K562 (cell line): Measurements from ENCODE around the gene LRRIQ1. TPM values are rescaled to one million over a fixed set of nuclear protein-coding genes. Genes with fewer than 3 reads are reported as not detected.

Source experiments
- ATAC-seq: fragments of 200-7000 bp; cut with Tn5 transposase; 3 replicates; pipeline ENCODE4 v1.9.1; 2020; ENCODE audit warnings: moderate library complexity
- BruUV-seq: library from RNA; stranded (reverse); fragments of 400-500 nt; replicated peaks from 2 replicates; lab custom pipeline; 2021; lab: Mats Ljungman, UMichigan
- CTCF ChIA-PET: fragments of 300-600 bp; formaldehyde crosslinking; extraction: SDS; loops from one replicate; lab custom pipeline; 2021; ENCODE audit warnings: low intra/inter-chr PET ratio; lab: Yijun Ruan, JAX
- POLR2A ChIA-PET: fragments of 300-600, 350-650 bp; sonication (Branson Sonifier 250); formaldehyde crosslinking; extraction: SDS; loops from one replicate; lab custom pipeline; 2021; ENCODE audit warnings: antibody characterized with exemption, inconsistent platforms; lab: Yijun Ruan, JAX
- DNase-seq, 4 experiments: peaks; one replicate each; pipeline versions ENCODE4 v3.0.0 to v3.0.0-alpha.2; 2011 to 2018; ENCODE audit warnings: low spot score in 3 of 4, mixed read lengths in 3 of 4; ENCODE audit errors: extremely low read depth in 1 of 4
- FAIRE-seq: peaks from 2 replicates; lab custom pipeline; 2011; peaks lifted over from hg19 to GRCh38; lab: Jason Lieb, UNC
- H2AFZ ChIP-seq: 2 replicates; pipeline ENCODE4 v1.6.0; 2011; ENCODE audit warnings: low read depth, low read length, control low read depth, inconsistent platforms
- H3K27ac ChIP-seq: fragments of 200-600 bp; 3 replicates; pipeline ENCODE4 v1.8.0; 2011; ENCODE audit warnings: low read depth, mild to moderate bottlenecking, control low read depth, inconsistent platforms, low read length, moderate library complexity, mixed read lengths; ENCODE audit errors: extremely low read depth
- H3K27me3 ChIP-seq, 2 experiments: fragments of 300-600 bp in 1 of 2; 2 replicates in 1 of 2; 3 replicates in 1 of 2; pipeline versions ENCODE4 v1.6.0 to v1.8.0; 2011; ENCODE audit warnings: inconsistent platforms in 2 of 2, low read length in 2 of 2, mild to moderate bottlenecking in 1 of 2, mixed read lengths in 1 of 2, moderate library complexity in 1 of 2; ENCODE audit not compliant: control insufficient read depth in 2 of 2, insufficient read depth in 2 of 2
- H3K36me3 ChIP-seq: fragments of 300-600 bp; 3 replicates; pipeline ENCODE4 v1.8.0; 2011; ENCODE audit warnings: mild to moderate bottlenecking, low read length, inconsistent platforms; ENCODE audit not compliant: control insufficient read depth, insufficient read depth
- H3K4me1 ChIP-seq, 2 experiments: fragments of 200-600 bp in 1 of 2; replicated peaks in 1 of 2; 2 replicates in 1 of 2; 3 replicates in 1 of 2; pipeline versions ENCODE4 v1.5.1 to v1.8.0; 2011; ENCODE audit warnings: inconsistent platforms in 2 of 2, low read length in 2 of 2, mild to moderate bottlenecking in 1 of 2, mixed read lengths in 1 of 2, moderate library complexity in 1 of 2; ENCODE audit not compliant: control insufficient read depth in 2 of 2, insufficient read depth in 2 of 2
- H3K4me2 ChIP-seq: 2 replicates; pipeline ENCODE4 v1.6.1; 2011; ENCODE audit warnings: low read length, control low read depth, inconsistent platforms, mixed read lengths; ENCODE audit not compliant: insufficient read depth
- H3K4me3 ChIP-seq: fragments of 200-600 bp; sonication (generic), shearing (Covaris generic); 2 replicates; pipeline ENCODE4 v1.5.1; 2016; ENCODE audit warnings: control low read depth, inconsistent platforms
- H3K79me2 ChIP-seq: fragments of 200-600 bp; 3 replicates; pipeline ENCODE4 v1.8.0; 2011; ENCODE audit warnings: low read length, inconsistent platforms; ENCODE audit not compliant: control insufficient read depth, insufficient read depth
- H3K9ac ChIP-seq, 2 experiments: 2 replicates each; pipeline versions ENCODE4 v1.6.0 to v1.6.1; 2011; ENCODE audit warnings: low read depth in 2 of 2, low read length in 2 of 2, control low read depth in 1 of 2, inconsistent platforms in 1 of 2, mild to moderate bottlenecking in 1 of 2, mixed read lengths in 1 of 2; ENCODE audit not compliant: insufficient read depth in 1 of 2
- H3K9me1 ChIP-seq: one replicate; pipeline ENCODE4 v1.6.0; 2011; ENCODE audit warnings: inconsistent platforms, mild to moderate bottlenecking, low read length, moderate library complexity; ENCODE audit not compliant: control insufficient read depth, insufficient read depth
- H3K9me3 ChIP-seq: replicated peaks from 2 replicates; pipeline ENCODE4 v1.5.1; 2011; ENCODE audit warnings: low read depth, low read length, inconsistent platforms; ENCODE audit not compliant: control insufficient read depth, insufficient read depth
- H4K20me1 ChIP-seq: replicated peaks from 2 replicates; pipeline ENCODE4 v1.6.1; 2011; ENCODE audit warnings: low read length, inconsistent platforms, mixed read lengths; ENCODE audit not compliant: control insufficient read depth, insufficient read depth
- ASH1L ChIP-seq: fragments of 450-650 bp; IDR thresholded peaks from 2 replicates; pipeline ENCODE4 v1.6.1; 2018; ENCODE audit warnings: borderline replicate concordance, mild to moderate bottlenecking, low read depth; ENCODE audit not compliant: partially characterized antibody
- BRD4 ChIP-seq: fragments of 200-600 bp; sonication (generic); IDR thresholded peaks from 2 replicates; pipeline ENCODE4 v1.6.1; 2017; ENCODE audit warnings: inconsistent platforms
- MIER1 ChIP-seq: fragments of 450-650 bp; IDR thresholded peaks from 2 replicates; pipeline ENCODE4 v1.6.1; 2016; ENCODE audit warnings: antibody characterized with exemption, mild to moderate bottlenecking, low read depth
- NFE2L1 ChIP-seq: fragments of 450-650 bp; IDR thresholded peaks from 2 replicates; pipeline ENCODE4 v1.6.1; 2016; ENCODE audit warnings: missing genetic modification characterization, low read depth, mild to moderate bottlenecking, missing compliant biosample characterization, moderate library complexity, borderline replicate concordance
- POLR2AphosphoS5 ChIP-seq: IDR thresholded peaks from 2 replicates; pipeline ENCODE4 v1.6.1; 2011; ENCODE audit warnings: mild to moderate bottlenecking, low read depth, low read length, moderate library complexity; ENCODE audit not compliant: control insufficient read depth, insufficient read depth
- PURB ChIP-seq: sonication (generic); formaldehyde crosslinking; IDR thresholded peaks from 2 replicates; pipeline ENCODE4 v1.9.0; 2021; ENCODE audit warnings: low read depth, mild to moderate bottlenecking, missing genetic modification reagents
- ZNF121 ChIP-seq: sonication (generic); formaldehyde crosslinking; conservative IDR thresholded peaks from 2 replicates; pipeline ENCODE4 v1.8.0; 2022; ENCODE audit warnings: missing genetic modification reagents
- WGBS: fragments of 100-300 bp; shearing (Covaris generic); methylation state at CpG from one replicate; pipeline ENCODE4 v1.1.6; 2016; ENCODE audit warnings: low coverage, mixed read lengths; ENCODE audit not compliant: insufficient coverage; ENCODE audit errors: missing lambda C conversion rate; 5-methylcytosine and 5-hydroxymethylcytosine counted together
- in situ Hi-C: fragments of 300-500 bp; cut with MboI; formaldehyde crosslinking; loops from 4 replicates; pipeline ENCODE4 v1.15.0; 2018; ENCODE audit warnings: inconsistent platforms, mixed read lengths
- intact Hi-C: fragments of 100-400 bp; cut with micrococcal nuclease; formaldehyde crosslinking; loops from 2 replicates; pipeline ENCODE4 v1.14.2; 2022
- polyA plus RNA-seq, 8 experiments: library from polyadenylated mRNA; depleted of rRNA in 4 of 8; stranded (reverse) in 5 of 8; unstranded in 3 of 8; fragments of >200 nt; fragmentation: Nextera tagmentation in 2 of 8; fragmentation: Illumina TruSeq in 1 of 8; extraction: Ambion mirVana in 2 of 8; extraction: Trizol in 1 of 8; gene quantifications; 2 replicates each; pipeline versions ENCODE4 v1.2.1 to v1.2.3, GENCODE V29; 2011 to 2014; ENCODE audit warnings: inconsistent platforms in 1 of 8, missing spikeins in 1 of 8
- total RNA-seq, 7 experiments: library from RNA; depleted of rRNA in 6 of 7; stranded (reverse); fragments of >200 nt in 6 of 7; fragmentation: Illumina TruSeq in 2 of 7; extraction: Trizol in 2 of 7; gene quantifications; 2 replicates each; pipeline versions ENCODE4 v1.2.1 to v1.2.3, GENCODE V29; 2011 to 2021; ENCODE audit warnings: low replicate concordance in 1 of 7
- TF ChIP-seq, protein P1 (sequence below): fragments of 450-650 bp; IDR thresholded peaks from 2 replicates; pipeline ENCODE4 v1.7.1; 2018; ENCODE audit warnings: mild to moderate bottlenecking, low read depth; ENCODE audit not compliant: partially characterized antibody
- TF ChIP-seq, protein P2 (sequence below): fragments of 450-650 bp; IDR thresholded peaks from 2 replicates; pipeline ENCODE4 v1.6.1; 2018; ENCODE audit not compliant: partially characterized antibody

LRRIQ1 gene
- total and polyA plus RNA-seq, 9 of the 15 experiments (the other 6 are each of a cell fraction or from before 2014, with no cell fraction given), result not detected

DNA sequence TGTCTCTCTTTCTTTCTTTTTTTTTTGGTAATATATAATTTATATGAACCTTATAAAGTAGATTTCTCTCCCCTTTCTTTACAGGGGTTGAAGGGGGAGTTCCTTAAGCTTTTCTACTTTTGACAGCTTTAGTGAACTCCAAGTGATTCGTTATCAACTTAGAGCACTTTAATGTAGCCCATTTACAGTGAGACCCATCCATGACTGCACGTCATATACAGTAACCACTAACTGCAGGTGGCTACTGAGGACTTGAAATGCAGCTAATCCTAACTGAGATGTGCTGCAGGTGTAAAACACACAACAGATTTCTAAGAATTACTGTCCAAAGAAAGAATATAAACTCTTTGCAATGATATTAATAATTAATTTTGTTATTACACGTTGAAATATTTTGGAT, 582 bp downstream of the LRRIQ1 start:
- BruUV-seq, result no TSS peak
- no peaks in the 10 kb centered on the region for H3K27me3 ChIP-seq
- no peak overlapping the region for H3K9ac ChIP-seq
- no peak for ATAC-seq
- no peak overlapping the region for H3K27ac ChIP-seq
- H3K4me2 ChIP-seq, result no peak overlapping the region
- CTCF ChIA-PET, result no interaction called here
- no peaks in the 10 kb centered on the region for H3K4me1 ChIP-seq
- H3K36me3 ChIP-seq, result no peaks in the 10 kb centered on the region
- TF ChIP-seq ZNF121 (CRISPR knock-in tag), result no peak
- TF ChIP-seq POLR2AphosphoS5, result no peak
- TF ChIP-seq ASH1L, result no peak
- POLR2A ChIA-PET, result no interaction called here
- H3K9me3 ChIP-seq, result peaks cover 2% of the 10 kb centered on the region; the same call in 1 of the 2 replicates
- H3K9me1 ChIP-seq, result no peaks in the 10 kb centered on the region
- in situ Hi-C loops (no loop called here), intact Hi-C loops (no loop called here)
- H3K4me3 ChIP-seq, result no peak overlapping the region
- no peak for DNase-seq
- 2% methylated on average over 3 of the region's 3 CpGs for WGBS
- H4K20me1 ChIP-seq, result no peaks in the 10 kb centered on the region
- H3K79me2 ChIP-seq, result no peaks in the 10 kb centered on the region
- H2AFZ ChIP-seq, result no peak overlapping the region
- FAIRE-seq, result no peak

DNA sequence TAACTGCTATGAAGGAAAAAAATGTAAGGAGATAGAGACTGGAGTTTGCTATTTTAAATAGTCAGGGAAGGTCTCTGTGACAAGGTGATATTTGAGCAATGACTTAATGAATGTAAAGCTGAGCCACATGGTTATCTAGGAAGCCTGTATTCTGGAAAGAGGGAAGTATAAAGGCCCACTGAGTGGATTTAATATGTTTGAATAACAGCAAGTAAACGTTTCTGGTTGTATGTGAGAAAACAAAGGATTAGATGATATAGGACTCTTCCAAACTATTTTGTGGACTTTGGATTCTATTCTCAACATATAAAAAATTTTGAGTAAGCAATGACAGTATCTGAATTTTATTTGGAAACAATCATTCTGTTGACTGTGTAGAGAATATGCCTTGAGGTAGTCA, 5.2 kb downstream of the LRRIQ1 start:
- ATAC-seq, result no peak
- no TSS peak for BruUV-seq
- TF ChIP-seq BRD4 (no peak), NFE2L1 (tag) (no peak), MIER1 (no peak), PURB (CRISPR knock-in tag) (no peak)
- TF ChIP-seq, protein P1, sequence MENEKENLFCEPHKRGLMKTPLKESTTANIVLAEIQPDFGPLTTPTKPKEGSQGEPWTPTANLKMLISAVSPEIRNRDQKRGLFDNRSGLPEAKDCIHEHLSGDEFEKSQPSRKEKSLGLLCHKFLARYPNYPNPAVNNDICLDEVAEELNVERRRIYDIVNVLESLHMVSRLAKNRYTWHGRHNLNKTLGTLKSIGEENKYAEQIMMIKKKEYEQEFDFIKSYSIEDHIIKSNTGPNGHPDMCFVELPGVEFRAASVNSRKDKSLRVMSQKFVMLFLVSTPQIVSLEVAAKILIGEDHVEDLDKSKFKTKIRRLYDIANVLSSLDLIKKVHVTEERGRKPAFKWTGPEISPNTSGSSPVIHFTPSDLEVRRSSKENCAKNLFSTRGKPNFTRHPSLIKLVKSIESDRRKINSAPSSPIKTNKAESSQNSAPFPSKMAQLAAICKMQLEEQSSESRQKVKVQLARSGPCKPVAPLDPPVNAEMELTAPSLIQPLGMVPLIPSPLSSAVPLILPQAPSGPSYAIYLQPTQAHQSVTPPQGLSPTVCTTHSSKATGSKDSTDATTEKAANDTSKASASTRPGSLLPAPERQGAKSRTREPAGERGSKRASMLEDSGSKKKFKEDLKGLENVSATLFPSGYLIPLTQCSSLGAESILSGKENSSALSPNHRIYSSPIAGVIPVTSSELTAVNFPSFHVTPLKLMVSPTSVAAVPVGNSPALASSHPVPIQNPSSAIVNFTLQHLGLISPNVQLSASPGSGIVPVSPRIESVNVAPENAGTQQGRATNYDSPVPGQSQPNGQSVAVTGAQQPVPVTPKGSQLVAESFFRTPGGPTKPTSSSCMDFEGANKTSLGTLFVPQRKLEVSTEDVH, result no peak
- TF ChIP-seq, protein P2, sequence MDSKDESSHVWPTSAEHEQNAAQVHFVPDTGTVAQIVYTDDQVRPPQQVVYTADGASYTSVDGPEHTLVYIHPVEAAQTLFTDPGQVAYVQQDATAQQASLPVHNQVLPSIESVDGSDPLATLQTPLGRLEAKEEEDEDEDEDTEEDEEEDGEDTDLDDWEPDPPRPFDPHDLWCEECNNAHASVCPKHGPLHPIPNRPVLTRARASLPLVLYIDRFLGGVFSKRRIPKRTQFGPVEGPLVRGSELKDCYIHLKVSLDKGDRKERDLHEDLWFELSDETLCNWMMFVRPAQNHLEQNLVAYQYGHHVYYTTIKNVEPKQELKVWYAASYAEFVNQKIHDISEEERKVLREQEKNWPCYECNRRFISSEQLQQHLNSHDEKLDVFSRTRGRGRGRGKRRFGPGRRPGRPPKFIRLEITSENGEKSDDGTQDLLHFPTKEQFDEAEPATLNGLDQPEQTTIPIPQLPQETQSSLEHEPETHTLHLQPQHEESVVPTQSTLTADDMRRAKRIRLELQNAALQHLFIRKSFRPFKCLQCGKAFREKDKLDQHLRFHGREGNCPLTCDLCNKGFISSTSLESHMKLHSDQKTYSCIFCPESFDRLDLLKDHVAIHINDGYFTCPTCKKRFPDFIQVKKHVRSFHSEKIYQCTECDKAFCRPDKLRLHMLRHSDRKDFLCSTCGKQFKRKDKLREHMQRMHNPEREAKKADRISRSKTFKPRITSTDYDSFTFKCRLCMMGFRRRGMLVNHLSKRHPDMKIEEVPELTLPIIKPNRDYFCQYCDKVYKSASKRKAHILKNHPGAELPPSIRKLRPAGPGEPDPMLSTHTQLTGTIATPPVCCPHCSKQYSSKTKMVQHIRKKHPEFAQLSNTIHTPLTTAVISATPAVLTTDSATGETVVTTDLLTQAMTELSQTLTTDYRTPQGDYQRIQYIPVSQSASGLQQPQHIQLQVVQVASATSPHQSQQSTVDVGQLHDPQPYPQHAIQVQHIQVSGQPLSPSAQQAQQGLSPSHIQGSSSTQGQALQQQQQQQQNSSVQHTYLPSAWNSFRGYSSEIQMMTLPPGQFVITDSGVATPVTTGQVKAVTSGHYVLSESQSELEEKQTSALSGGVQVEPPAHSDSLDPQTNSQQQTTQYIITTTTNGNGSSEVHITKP, result no peak

More for the DNA sequence above, 5.2 kb downstream of the LRRIQ1 start:
- Histone ChIP-seq H3K4me2 (no peak overlapping the region), H3K27me3 (no peaks in the 10 kb centered on the region), H3K9me3 (no peaks in the 10 kb centered on the region), H3K27ac (no peak overlapping the region), H3K36me3 (no peaks in the 10 kb centered on the region), H2AFZ (no peak overlapping the region), H3K4me3 (no peak overlapping the region), H3K4me1 (no peaks in the 10 kb centered on the region), H3K9ac (no peak overlapping the region), H3K9me1 (no peaks in the 10 kb centered on the region), H3K79me2 (no peaks in the 10 kb centered on the region), H4K20me1 (no peaks in the 10 kb centered on the region)
- CTCF ChIA-PET, result no interaction called here
- in situ Hi-C loops (no loop called here), intact Hi-C loops (no loop called here)
- WGBS, result 0% methylated on average over 1 of the region's 1 CpG
- DNase-seq (no peak), FAIRE-seq (no peak)
- POLR2A ChIA-PET, result no interaction called here
